Stimulated activated naive CD8-positive, alpha-beta T cell treated with anti-CD3 and anti-CD28 coated beads, Interleukin-15, Interleukin-2, amounts not matched to agents 100 ng/mL and 50 ng/mL, for 24 hours (primary cell): ENCODE data around the gene KLRK1.
"Not testable (repeated sequence)": the region's sequence is repeated elsewhere in the genome, so short reads cannot be mapped to it uniquely, and the experiment has no call there.

Experiments
- H3K27ac Mint-ChIP-seq: one replicate; pipeline ENCODE4 v1.8.0; 2021; ENCODE audit warnings: mild to moderate bottlenecking, mixed read lengths
- H3K27me3 Mint-ChIP-seq: one replicate; pipeline ENCODE4 v1.8.0; 2021; ENCODE audit warnings: mixed read lengths
- H3K36me3 Mint-ChIP-seq: one replicate; pipeline ENCODE4 v1.8.0; 2021; ENCODE audit warnings: low read depth, mixed read lengths
- H3K4me1 Mint-ChIP-seq: one replicate; pipeline ENCODE4 v1.8.0; 2021; ENCODE audit warnings: low read depth, mixed read lengths
- H3K4me3 Mint-ChIP-seq: one replicate; pipeline ENCODE4 v1.8.0; 2021; ENCODE audit warnings: mild to moderate bottlenecking, mixed read lengths
- H3K9me3 Mint-ChIP-seq: one replicate; pipeline ENCODE4 v1.8.0; 2021; ENCODE audit warnings: mixed read lengths

The KLRK1 gene

GRCh38 chr12:10372559-10372958 lies 17.3 kb downstream of the KLRK1 start:
- Mint-ChIP-seq H3K9me3 (peaks cover 4% of the 10 kb centered on the region), H3K27ac (peak overlapping the region; percentile 62), H3K4me1 (peaks cover 74% of the 10 kb centered on the region), H3K27me3 (no peaks in the 10 kb centered on the region), H3K4me3 (peak overlapping the region; percentile 50), H3K36me3 (peaks cover 83% of the 10 kb centered on the region)

- Mint-ChIP-seq H3K4me3 (peak overlapping the region; percentile 40), H3K4me1 (peaks cover 68% of the 10 kb centered on the region), H3K27ac (peak overlapping the region; percentile 62), H3K36me3 (peaks cover 83% of the 10 kb centered on the region)
- H3K27me3 Mint-ChIP-seq, H3K9me3 Mint-ChIP-seq: not testable (repeated sequence)
Measured at GRCh38 chr12:10371893-10372535, 17.8 kb downstream of the KLRK1 start.

DNA sequence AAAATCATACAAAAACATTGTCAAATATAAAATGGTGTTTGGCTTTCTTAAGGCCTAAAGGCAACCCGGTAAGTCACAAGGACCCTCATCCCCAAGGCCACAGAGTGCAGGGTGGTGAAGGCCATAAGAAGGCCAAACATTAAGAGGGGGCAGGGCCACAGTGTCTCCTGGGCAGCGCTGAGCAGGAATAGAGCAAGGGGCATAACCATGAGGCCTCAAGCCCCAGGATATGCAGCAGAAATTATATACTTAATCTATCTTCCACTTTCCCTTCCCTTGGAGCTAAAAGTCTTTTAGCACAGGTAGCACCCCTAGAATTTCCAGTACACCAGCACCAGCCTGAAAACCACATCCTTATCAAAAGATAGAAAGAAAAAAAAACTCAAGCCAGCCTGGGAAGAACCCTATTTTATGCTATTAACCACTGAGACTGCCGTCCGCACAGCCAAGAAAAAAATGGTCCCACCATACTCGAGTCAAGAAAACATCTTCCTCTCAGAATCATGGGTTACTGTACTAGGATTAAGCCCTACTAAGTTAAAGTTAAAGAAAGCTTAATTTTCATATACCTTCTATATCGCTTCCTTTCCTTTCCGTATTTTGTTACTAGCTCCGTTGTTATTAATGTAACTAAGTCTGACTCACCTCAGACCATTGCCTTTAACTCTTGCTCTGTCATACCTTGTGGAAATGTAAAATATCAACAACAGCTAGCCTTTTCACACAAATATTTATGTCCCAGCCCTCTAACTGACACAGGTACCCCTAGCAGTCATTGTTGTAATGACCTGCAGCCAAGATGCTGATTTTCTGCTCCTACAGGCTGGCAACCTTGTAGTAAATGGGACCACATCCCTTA lies 20.1 kb downstream of the KLRK1 start:
- peaks cover 53% of the 10 kb centered on the region for H3K4me1 Mint-ChIP-seq
- no peaks in the 10 kb centered on the region for H3K27me3 Mint-ChIP-seq
- H3K9me3 Mint-ChIP-seq, result peaks cover 4% of the 10 kb centered on the region
- peaks cover 72% of the 10 kb centered on the region for H3K36me3 Mint-ChIP-seq
- peak overlapping the region; percentile 73 for H3K4me3 Mint-ChIP-seq
- H3K27ac Mint-ChIP-seq, result peak overlapping the region; percentile 98

DNA sequence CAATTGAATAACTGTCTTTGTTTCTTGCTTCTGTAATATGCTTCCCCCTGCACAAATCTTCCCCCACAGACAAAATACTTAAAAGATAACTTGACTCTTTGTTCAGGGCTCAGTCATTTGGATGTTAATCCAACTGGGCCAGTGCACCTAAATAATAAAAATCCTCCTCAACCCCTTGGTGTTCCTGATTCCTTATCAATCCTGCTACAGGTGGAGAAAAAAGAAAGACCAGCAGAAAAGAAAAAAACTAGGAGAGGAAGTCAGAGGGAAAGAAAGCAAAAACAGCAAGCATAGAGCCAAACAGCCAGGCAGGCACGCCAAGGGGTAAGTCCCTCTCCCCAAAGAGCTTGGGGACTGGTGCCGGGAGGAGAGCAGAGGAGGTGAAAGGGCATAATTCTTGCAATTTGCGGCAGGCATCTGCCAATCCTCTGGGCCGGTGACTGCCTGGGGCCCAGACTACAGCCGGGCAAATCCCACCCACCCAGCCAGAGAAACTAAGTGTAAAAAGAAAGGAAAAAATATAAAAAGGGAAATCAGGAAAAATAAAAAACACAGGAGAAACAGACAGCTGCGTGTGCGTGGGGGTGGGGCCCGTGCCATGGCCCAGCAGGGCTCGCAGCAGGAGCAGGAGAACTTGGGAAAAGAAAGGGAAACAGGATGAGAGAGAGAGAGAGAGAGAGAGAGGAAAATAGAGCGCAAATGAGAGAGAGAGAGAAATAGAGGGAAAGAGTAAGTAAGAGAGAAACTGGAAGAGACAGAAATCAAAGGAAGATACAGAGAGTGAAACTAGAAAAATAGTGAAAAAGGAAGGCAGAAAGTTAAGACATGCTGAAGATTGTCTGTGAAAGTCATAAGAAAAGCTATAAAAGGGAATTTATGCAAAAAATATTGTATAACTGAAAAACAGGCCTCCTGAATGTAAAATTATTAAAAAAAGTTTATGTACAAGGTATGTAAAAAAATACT lies 21.4 kb downstream of the KLRK1 start:
- Mint-ChIP-seq H3K4me1 (peaks cover 40% of the 10 kb centered on the region), H3K4me3 (peak overlapping the region; percentile 74), H3K27me3 (no peaks in the 10 kb centered on the region), H3K27ac (no peak overlapping the region), H3K36me3 (peaks cover 60% of the 10 kb centered on the region), H3K9me3 (peaks cover 4% of the 10 kb centered on the region)

GRCh38 chr12:10367714-10368113 lies 22.1 kb downstream of the KLRK1 start:
- not testable (repeated sequence) for H3K27ac Mint-ChIP-seq, H3K27me3 Mint-ChIP-seq, H3K9me3 Mint-ChIP-seq
- Mint-ChIP-seq H3K4me3 (peak overlapping the region; percentile 74), H3K36me3 (peaks cover 54% of the 10 kb centered on the region), H3K4me1 (peaks cover 34% of the 10 kb centered on the region)

DNA sequence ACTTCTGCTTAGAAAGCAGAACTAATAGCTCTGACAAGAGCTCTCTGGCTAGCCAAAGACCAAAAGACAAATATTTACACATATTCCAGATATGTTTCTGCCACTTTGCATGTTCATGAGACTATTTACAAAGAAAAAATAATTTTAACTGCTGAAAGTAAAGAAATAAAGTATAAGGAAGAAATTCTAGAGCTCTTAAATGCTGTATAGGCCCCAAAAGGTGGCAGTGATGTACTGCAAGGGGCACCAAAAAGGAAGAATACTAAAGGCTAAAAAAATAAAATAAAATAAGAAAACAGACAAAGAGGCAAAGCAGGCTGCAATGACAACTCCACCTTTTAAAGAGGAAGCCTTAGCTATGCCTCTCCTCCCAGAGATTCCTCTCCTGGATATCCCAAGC lies 23.0 kb downstream of the KLRK1 start:
- Mint-ChIP-seq H3K4me3 (no peak overlapping the region), H3K27ac (no peak overlapping the region), H3K9me3 (peaks cover 4% of the 10 kb centered on the region), H3K36me3 (peaks cover 53% of the 10 kb centered on the region), H3K27me3 (no peaks in the 10 kb centered on the region), H3K4me1 (peaks cover 25% of the 10 kb centered on the region)

DNA sequence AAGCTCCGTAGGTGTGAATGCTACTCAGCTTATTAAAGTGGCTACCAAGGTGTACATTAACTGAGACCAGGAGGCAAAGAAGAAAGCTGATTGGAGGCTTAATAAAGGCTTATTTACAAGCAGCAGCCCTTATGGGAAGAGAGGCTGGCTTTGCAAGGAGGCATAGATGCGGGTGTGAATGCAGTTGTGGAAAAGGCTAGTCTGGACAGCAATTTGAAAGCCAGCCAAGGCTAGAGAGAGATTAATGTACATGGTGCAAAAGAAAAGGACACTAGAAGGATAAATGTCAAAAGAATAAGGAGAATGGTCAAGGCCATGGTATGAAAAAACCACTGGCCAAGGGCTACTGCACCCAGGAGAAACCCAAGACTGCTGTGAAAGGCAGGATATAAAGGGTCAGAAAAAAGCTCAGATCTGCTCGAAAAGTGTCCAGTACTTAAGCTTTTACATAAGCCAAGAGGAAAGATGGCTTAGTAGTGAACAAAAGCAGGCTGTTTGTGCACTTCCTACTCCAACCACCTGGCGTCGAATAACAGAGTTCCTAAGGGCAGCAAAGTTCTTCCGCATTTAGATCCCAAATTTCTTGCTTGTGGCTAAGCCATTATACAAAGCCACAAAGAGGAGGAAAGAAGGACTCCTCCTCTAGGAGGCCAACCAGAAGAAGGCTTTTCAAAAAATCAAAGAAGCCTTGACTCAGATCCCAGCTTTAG lies 24.0 kb downstream of the KLRK1 start:
- H3K4me3 Mint-ChIP-seq, result no peak overlapping the region
- peaks cover 51% of the 10 kb centered on the region for H3K36me3 Mint-ChIP-seq

GRCh38 chr12:10364815-10365622 lies 24.8 kb downstream of the KLRK1 start:
- no peak overlapping the region for H3K4me3 Mint-ChIP-seq
- peaks cover 51% of the 10 kb centered on the region for H3K36me3 Mint-ChIP-seq
- peaks cover 7% of the 10 kb centered on the region for H3K4me1 Mint-ChIP-seq
- H3K9me3 Mint-ChIP-seq, result peaks cover 4% of the 10 kb centered on the region
- no peak overlapping the region for H3K27ac Mint-ChIP-seq
- no peaks in the 10 kb centered on the region for H3K27me3 Mint-ChIP-seq

More for the DNA sequence above, 24.0 kb downstream of the KLRK1 start:
- Mint-ChIP-seq H3K27me3 (no peaks in the 10 kb centered on the region), H3K27ac (no peak overlapping the region), H3K9me3 (peaks cover 4% of the 10 kb centered on the region), H3K4me1 (peaks cover 15% of the 10 kb centered on the region)

DNA sequence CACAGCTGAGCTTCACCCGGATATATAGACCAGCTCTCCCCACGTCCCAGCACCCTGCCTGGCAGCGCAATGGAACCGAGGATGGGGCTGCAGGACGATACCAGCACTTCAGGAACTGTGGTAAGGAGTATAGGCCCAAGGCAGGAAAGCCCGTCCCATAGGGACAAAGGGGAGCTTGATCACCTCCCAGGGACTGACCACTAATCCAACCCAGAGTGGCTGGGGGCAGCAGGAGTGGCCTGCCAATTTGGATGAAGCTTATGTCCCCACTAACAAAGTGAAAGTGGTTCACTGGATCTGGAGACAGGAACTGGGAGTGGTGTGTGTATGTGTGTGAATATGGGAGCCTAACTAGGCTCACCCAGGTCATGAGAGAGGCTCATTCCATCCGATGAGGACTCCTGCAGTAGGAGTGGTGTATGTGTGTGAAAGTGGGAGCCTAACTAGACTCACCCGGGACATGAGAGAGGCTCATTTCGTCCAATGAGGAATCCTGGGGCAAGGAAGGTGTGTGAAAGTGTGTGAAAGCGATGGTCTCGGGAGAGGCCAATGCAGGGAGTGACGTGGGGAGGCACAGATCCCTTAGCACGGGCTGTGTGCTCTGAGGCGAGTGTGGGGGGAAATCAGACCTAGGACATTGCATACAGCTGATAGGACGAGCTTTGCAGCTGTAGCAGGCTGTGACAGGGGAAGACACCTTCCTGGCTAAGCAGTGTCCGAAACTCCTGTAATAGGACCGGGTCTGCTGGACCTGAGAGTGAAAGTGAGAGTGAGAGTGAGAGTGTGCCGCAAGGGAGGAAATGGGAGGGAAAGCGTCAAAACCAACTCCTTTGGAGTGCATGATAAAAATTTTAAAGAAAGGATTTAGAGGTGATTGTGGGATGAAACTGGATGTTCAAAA lies 25.7 kb downstream of the KLRK1 start:
- Mint-ChIP-seq H3K36me3 (peaks cover 49% of the 10 kb centered on the region), H3K9me3 (peaks cover 4% of the 10 kb centered on the region), H3K27ac (no peak overlapping the region), H3K4me1 (peaks cover 3% of the 10 kb centered on the region), H3K27me3 (no peaks in the 10 kb centered on the region), H3K4me3 (no peak overlapping the region)

- Mint-ChIP-seq H3K36me3 (peaks cover 51% of the 10 kb centered on the region), H3K9me3 (peaks cover 4% of the 10 kb centered on the region), H3K4me3 (no peak overlapping the region), H3K4me1 (peaks cover 7% of the 10 kb centered on the region), H3K27me3 (no peaks in the 10 kb centered on the region), H3K27ac (no peak overlapping the region)
Measured at GRCh38 chr12:10363658-10363913, 26.3 kb downstream of the KLRK1 start.

DNA sequence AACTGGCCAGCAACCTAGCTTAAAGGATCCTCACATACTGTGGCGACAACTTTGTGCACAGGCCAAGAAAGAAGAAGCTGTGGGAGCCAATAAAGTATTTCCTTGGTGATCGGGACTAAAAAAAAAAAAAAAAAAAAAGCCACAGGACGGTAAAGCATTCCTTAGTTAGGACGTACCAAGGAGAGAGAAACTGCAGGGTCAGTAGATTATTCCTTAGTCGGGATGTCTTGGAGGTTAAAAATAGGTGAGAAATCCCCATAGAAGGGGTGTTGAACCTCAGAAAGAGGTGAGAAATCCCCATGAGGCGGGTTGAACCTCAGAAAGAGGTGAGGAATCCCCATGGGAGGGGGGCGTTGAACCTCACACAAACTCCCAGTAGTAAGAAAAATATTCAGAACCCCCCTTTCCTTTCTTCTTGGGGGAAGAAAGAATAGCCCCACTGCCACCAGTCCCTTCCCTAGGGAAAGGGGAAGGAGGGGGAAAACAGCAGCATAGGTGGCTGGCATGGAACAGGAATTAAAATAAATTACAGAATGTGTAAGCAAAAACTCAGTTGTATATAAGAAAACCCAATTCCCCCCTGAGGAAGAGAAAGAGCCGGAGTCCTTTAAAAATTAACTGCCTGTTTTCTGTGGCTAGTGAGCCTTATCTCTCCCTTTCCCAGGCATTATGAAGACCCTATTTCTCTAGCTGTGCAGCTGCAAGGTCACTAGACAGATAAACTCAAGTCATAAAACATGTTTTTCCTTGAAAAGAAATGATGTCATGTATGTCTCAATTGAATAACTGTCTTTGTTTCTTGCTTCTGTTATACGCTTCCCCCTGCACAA lies 26.8 kb downstream of the KLRK1 start:
- no peak overlapping the region for H3K27ac Mint-ChIP-seq
- no peaks in the 10 kb centered on the region for H3K27me3 Mint-ChIP-seq
- peaks cover 51% of the 10 kb centered on the region for H3K36me3 Mint-ChIP-seq
- no peak overlapping the region for H3K4me3 Mint-ChIP-seq
- H3K4me1 Mint-ChIP-seq, result peaks cover 7% of the 10 kb centered on the region
- peaks cover 2% of the 10 kb centered on the region for H3K9me3 Mint-ChIP-seq

- no peak overlapping the region for H3K4me3 Mint-ChIP-seq
- H3K27me3 Mint-ChIP-seq, result no peaks in the 10 kb centered on the region
- peaks cover 51% of the 10 kb centered on the region for H3K36me3 Mint-ChIP-seq
- H3K27ac Mint-ChIP-seq, result no peak overlapping the region
- H3K4me1 Mint-ChIP-seq, result peaks cover 7% of the 10 kb centered on the region
- no peaks in the 10 kb centered on the region for H3K9me3 Mint-ChIP-seq
Measured at GRCh38 chr12:10362325-10362724, 27.5 kb downstream of the KLRK1 start.
